Mesendoderm (in vitro differentiated cells): ENCODE measurements around the gene MMP19.

Experiments
- DNase-seq: peaks from one replicate; pipeline ENCODE4 v3.0.0; 2013
- H2AK5ac ChIP-seq: 2 replicates; pipeline ENCODE4 v1.6.1; 2013; ENCODE audit warnings: low read length, inconsistent platforms
- H2BK120ac ChIP-seq: 2 replicates; pipeline ENCODE4 v1.6.1; 2013; ENCODE audit warnings: low read depth, mild to moderate bottlenecking, low read length, moderate library complexity, mixed read lengths
- H2BK15ac ChIP-seq: replicated peaks from 2 replicates; pipeline ENCODE4 v1.6.1; 2013; ENCODE audit warnings: low read depth, mild to moderate bottlenecking, moderate library complexity
- H2BK5ac ChIP-seq: 2 replicates; pipeline ENCODE4 v1.6.1; 2013; ENCODE audit warnings: low read length, inconsistent platforms
- H3K18ac ChIP-seq: 2 replicates; pipeline ENCODE4 v1.6.1; 2013; ENCODE audit warnings: mild to moderate bottlenecking, low read length, mixed read lengths
- H3K23ac ChIP-seq: one replicate; pipeline ENCODE4 v1.6.1; 2013; ENCODE audit warnings: low read length
- H3K27ac ChIP-seq: 2 replicates; pipeline ENCODE4 v1.5.1; 2013; ENCODE audit warnings: low read depth, mild to moderate bottlenecking, inconsistent platforms, low read length, moderate library complexity
- H3K27me3 ChIP-seq: 2 replicates; pipeline ENCODE4 v1.6.1; 2013; ENCODE audit warnings: low read length, control low read depth, mild to moderate bottlenecking, inconsistent platforms; ENCODE audit not compliant: insufficient read depth, poor library complexity
- H3K36me3 ChIP-seq: 2 replicates; pipeline ENCODE4 v1.6.1; 2013; ENCODE audit warnings: low read length, inconsistent platforms; ENCODE audit not compliant: control insufficient read depth, insufficient read depth
- H3K4ac ChIP-seq: one replicate; pipeline ENCODE4 v1.6.1; 2013; ENCODE audit warnings: low read depth, mild to moderate bottlenecking, low read length, moderate library complexity
- H3K4me1 ChIP-seq: 2 replicates; pipeline ENCODE4 v1.6.1; 2013; ENCODE audit warnings: low read depth, low read length, inconsistent platforms; ENCODE audit not compliant: control insufficient read depth
- H3K4me2 ChIP-seq: 2 replicates; pipeline ENCODE4 v1.6.1; 2013; ENCODE audit warnings: low read length
- H3K4me3 ChIP-seq: 2 replicates; pipeline ENCODE4 v1.5.1; 2013; ENCODE audit warnings: mild to moderate bottlenecking, low read length
- H3K56ac ChIP-seq: one replicate; pipeline ENCODE4 v1.6.1; 2013; ENCODE audit warnings: low read length
- H3K79me1 ChIP-seq: 2 replicates; pipeline ENCODE4 v1.6.1; 2013; ENCODE audit warnings: low read length, inconsistent platforms
- H3K79me2 ChIP-seq: 2 replicates; pipeline ENCODE4 v1.6.1; 2013; ENCODE audit warnings: mild to moderate bottlenecking, low read length; ENCODE audit not compliant: control insufficient read depth, insufficient read depth
- H3K9ac ChIP-seq: 2 replicates; pipeline ENCODE4 v1.6.1; 2013; ENCODE audit warnings: low read length, inconsistent platforms
- H4K5ac ChIP-seq: one replicate; pipeline ENCODE4 v1.6.1; 2013; ENCODE audit warnings: low read length
- H4K8ac ChIP-seq: one replicate; pipeline ENCODE4 v1.6.1; 2013; ENCODE audit warnings: low read depth, mild to moderate bottlenecking, control low read depth, low read length, moderate library complexity
- WGBS: extraction: QIAGEN DNeasy Blood & Tissue Kit; methylation state at CpG from one replicate; pipeline ENCODE4 v1.1.7; 2013; ENCODE audit warnings: low lambda C conversion rate, missing lambda C conversion rate; ENCODE audit not compliant: insufficient coverage; ENCODE audit errors: extremely low coverage; 5-methylcytosine and 5-hydroxymethylcytosine counted together

MMP19 gene

DNA sequence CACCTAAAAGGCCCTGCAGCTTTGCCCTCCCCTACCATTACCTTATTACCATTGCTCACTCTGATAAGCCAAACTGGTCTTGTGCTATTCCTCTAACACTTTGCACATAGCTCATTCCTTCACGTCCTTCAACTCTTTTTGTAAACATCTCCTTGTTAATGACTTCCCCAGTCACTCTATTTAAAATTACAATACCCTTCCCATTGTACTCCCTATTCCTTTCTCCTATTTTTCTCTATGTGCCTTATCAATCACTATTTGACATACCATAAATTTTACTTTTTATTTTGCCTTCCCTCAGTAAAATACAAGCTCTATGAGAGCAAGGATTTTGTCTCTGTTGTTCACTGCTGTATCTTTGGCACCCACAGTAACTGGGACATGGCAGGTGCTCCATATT lies 30.6 kb downstream of the MMP19 start:
- H3K4me2 ChIP-seq: no peak overlapping the region
- H2AK5ac ChIP-seq: no peak overlapping the region
- no peak overlapping the region for H2BK15ac ChIP-seq
- no peak overlapping the region for H4K8ac ChIP-seq
- no peak overlapping the region for H3K27ac ChIP-seq
- H3K4ac ChIP-seq: no peak overlapping the region
- DNase-seq: no peak
- H3K36me3 ChIP-seq: no peaks in the 10 kb centered on the region
- peaks cover 4% of the 10 kb centered on the region for H3K4me1 ChIP-seq
- H4K5ac ChIP-seq: no peak overlapping the region
- H3K9ac ChIP-seq: no peak overlapping the region
- no peak overlapping the region for H3K18ac ChIP-seq
- H3K23ac ChIP-seq: no peak overlapping the region
- no peak overlapping the region for H3K4me3 ChIP-seq
- no CpG with 5 or more reads among the region's 1 CpG for WGBS
- H2BK120ac ChIP-seq: no peak overlapping the region
- no peak overlapping the region for H2BK5ac ChIP-seq
- H3K79me2 ChIP-seq: peaks cover 86% of the 10 kb centered on the region
- no peak overlapping the region for H3K56ac ChIP-seq
- peaks cover 3% of the 10 kb centered on the region for H3K79me1 ChIP-seq
- no peaks in the 10 kb centered on the region for H3K27me3 ChIP-seq

DNA sequence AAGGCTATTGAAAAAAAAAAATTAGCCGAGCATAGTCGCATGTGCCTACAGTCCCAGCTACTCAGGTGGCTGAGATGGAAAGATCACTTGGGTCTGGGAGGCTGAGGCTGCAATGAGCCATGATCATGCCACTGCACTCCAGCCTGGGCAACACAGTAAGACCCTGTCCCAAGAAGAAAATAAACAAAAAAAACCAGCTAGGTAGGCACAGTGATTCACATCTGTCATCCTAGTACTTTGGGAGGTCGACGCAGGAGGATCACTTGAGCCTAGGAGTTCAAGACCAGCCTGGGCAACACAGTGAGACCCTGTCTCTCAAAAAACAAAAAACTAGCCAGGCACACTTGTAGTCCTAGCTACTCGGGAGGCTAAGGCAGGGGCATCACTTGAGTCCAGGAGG lies 33.5 kb downstream of the MMP19 start:
- H3K9ac ChIP-seq: no peak overlapping the region
- H2BK5ac ChIP-seq: no peak overlapping the region
- no peak overlapping the region for H2BK15ac ChIP-seq
- peaks cover 3% of the 10 kb centered on the region for H3K79me1 ChIP-seq
- H4K5ac ChIP-seq: no peak overlapping the region
- H2BK120ac ChIP-seq: no peak overlapping the region
- H3K79me2 ChIP-seq: peaks cover 78% of the 10 kb centered on the region
- H3K23ac ChIP-seq: no peak overlapping the region
- H3K4me1 ChIP-seq: no peaks in the 10 kb centered on the region
- H4K8ac ChIP-seq: no peak overlapping the region
- no peak overlapping the region for H3K18ac ChIP-seq
- no peak overlapping the region for H3K4ac ChIP-seq
- no peaks in the 10 kb centered on the region for H3K27me3 ChIP-seq
- H3K56ac ChIP-seq: no peak overlapping the region
- DNase-seq: no peak
- WGBS: no CpG with 5 or more reads among the region's 5 CpGs
- no peak overlapping the region for H3K27ac ChIP-seq
- H3K4me2 ChIP-seq: no peak overlapping the region
- no peak overlapping the region for H2AK5ac ChIP-seq
- no peak overlapping the region for H3K4me3 ChIP-seq
- H3K36me3 ChIP-seq: no peaks in the 10 kb centered on the region

DNA sequence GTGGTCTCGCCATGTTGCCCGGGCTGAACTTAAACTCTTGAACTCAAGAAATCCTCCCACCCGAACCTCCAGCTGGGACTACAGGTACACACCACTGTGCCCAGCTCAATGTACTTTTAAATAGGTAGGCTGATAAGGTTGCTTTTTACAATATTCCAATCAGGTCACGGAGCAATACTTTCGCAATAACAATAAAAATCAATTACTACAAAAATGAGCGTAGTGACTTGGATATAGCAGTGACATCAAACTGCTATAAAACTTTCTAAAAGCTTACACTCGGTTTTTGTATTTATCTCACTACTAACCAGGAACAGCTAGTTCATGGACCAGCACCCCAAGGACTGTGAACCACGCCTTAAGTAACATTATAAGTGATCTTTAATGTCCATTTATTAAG lies 35.8 kb downstream of the MMP19 start:
- no peak overlapping the region for H2AK5ac ChIP-seq
- no peak overlapping the region for H3K56ac ChIP-seq
- no peak overlapping the region for H3K18ac ChIP-seq
- no peak for DNase-seq
- no peak overlapping the region for H3K4me2 ChIP-seq
- no peak overlapping the region for H2BK15ac ChIP-seq
- no peak overlapping the region for H4K8ac ChIP-seq
- H3K27ac ChIP-seq: no peak overlapping the region
- no peak overlapping the region for H3K4me3 ChIP-seq
- H3K27me3 ChIP-seq: no peaks in the 10 kb centered on the region
- H3K23ac ChIP-seq: no peak overlapping the region
- H4K5ac ChIP-seq: no peak overlapping the region
- no peak overlapping the region for H2BK120ac ChIP-seq
- H3K4me1 ChIP-seq: no peaks in the 10 kb centered on the region
- H3K79me1 ChIP-seq: peaks cover 3% of the 10 kb centered on the region
- H3K9ac ChIP-seq: no peak overlapping the region
- no CpG with 5 or more reads among the region's 8 CpGs for WGBS
- peaks cover 56% of the 10 kb centered on the region for H3K79me2 ChIP-seq
- H2BK5ac ChIP-seq: no peak overlapping the region
- no peak overlapping the region for H3K4ac ChIP-seq
- no peaks in the 10 kb centered on the region for H3K36me3 ChIP-seq

DNA sequence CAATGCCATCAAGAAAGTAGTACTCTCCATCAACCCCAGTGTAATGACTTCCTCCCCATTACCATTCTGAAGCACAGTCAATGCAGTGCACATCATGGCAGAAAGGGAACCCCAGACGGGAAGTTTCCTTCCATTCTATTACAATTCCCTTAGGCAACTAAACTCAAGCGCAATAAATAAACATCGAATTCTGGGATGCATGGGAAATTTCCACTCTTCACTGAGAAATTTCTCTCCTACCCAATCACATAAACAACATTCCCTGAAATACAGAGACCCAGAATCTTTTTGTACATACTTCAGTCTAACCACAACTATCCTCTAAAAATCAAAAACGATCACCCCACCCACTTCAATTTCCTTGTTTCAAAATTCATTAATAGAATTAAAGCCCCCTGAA lies 45.2 kb downstream of the MMP19 start:
- Histone ChIP-seq H4K5ac (no peak overlapping the region), H2BK5ac (no peak overlapping the region), H3K4me2 (no peak overlapping the region), H3K9ac (no peak overlapping the region), H3K4me3 (no peak overlapping the region), H4K8ac (no peak overlapping the region), H3K18ac (no peak overlapping the region), H3K56ac (no peak overlapping the region), H3K79me1 (peaks cover 2% of the 10 kb centered on the region), H3K4ac (no peak overlapping the region), H3K79me2 (no peaks in the 10 kb centered on the region), H2BK15ac (no peak overlapping the region), H3K23ac (no peak overlapping the region), H2BK120ac (no peak overlapping the region), H3K36me3 (peaks cover 2% of the 10 kb centered on the region), H3K4me1 (no peaks in the 10 kb centered on the region), H3K27me3 (no peaks in the 10 kb centered on the region), H3K27ac (no peak overlapping the region), H2AK5ac (no peak overlapping the region)
- WGBS: 100% methylated on average over 1 of the region's 4 CpGs
- DNase-seq: no peak

DNA sequence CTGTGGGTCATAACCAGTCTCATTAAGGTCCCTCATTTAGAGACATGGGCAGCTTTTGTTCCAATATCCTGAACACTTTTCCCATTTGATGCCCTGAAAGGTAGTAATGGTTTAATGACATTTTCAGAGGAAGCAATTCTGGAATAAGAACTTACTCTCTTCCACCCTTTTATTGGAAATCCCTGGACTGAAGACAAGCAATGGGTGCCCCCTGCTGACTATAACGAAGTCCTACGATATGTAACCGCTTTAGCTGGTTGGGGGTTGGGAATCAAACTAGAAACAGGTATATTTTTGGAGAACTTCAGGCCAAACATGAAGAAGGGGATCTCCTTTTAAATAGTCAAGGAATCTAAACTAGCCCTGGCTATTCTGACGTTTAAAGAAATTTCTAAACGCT lies 45.7 kb downstream of the MMP19 start:
- Histone ChIP-seq H2BK5ac (no peak overlapping the region), H3K27ac (no peak overlapping the region), H3K4me2 (no peak overlapping the region), H2BK120ac (no peak overlapping the region), H3K4me3 (no peak overlapping the region), H3K27me3 (no peaks in the 10 kb centered on the region), H3K79me2 (no peaks in the 10 kb centered on the region), H2BK15ac (no peak overlapping the region), H4K5ac (no peak overlapping the region), H2AK5ac (no peak overlapping the region), H3K56ac (no peak overlapping the region), H3K9ac (no peak overlapping the region), H3K4ac (no peak overlapping the region), H3K23ac (no peak overlapping the region), H3K79me1 (peaks cover 2% of the 10 kb centered on the region), H3K18ac (no peak overlapping the region), H4K8ac (no peak overlapping the region), H3K4me1 (no peaks in the 10 kb centered on the region), H3K36me3 (peaks cover 2% of the 10 kb centered on the region)
- DNase-seq: peak; percentile 65
- no CpG with 5 or more reads among the region's 5 CpGs for WGBS

DNA sequence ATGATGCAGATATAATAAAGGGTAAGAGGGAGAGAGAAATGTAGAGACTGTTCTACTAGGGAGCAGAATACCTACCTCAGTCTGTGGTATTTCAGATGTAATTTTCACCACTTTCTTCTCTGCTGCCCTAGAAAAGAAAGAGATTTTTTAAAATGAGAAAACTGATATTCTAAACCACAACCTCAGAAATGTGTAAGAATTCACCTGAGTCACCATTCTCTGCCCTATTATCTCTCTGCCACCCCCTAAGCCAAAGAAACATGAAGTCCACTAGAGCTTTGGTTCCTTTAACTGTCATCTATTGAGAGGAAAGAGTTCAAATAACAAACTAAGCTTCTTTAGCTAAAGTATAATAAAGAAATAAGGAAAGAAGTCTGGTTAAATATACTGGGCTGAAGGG lies 46.8 kb downstream of the MMP19 start:
- H3K79me2 ChIP-seq: no peaks in the 10 kb centered on the region
- no peak overlapping the region for H2AK5ac ChIP-seq
- no peak overlapping the region for H3K4ac ChIP-seq
- no peaks in the 10 kb centered on the region for H3K4me1 ChIP-seq
- peaks cover 2% of the 10 kb centered on the region for H3K79me1 ChIP-seq
- H3K23ac ChIP-seq: no peak overlapping the region
- no peak overlapping the region for H3K4me2 ChIP-seq
- H3K18ac ChIP-seq: no peak overlapping the region
- DNase-seq: no peak
- no peaks in the 10 kb centered on the region for H3K27me3 ChIP-seq
- H4K5ac ChIP-seq: no peak overlapping the region
- H3K27ac ChIP-seq: no peak overlapping the region
- H2BK5ac ChIP-seq: no peak overlapping the region
- H3K56ac ChIP-seq: no peak overlapping the region
- H3K36me3 ChIP-seq: peaks cover 2% of the 10 kb centered on the region
- H2BK120ac ChIP-seq: no peak overlapping the region
- H3K9ac ChIP-seq: no peak overlapping the region
- no peak overlapping the region for H2BK15ac ChIP-seq
- no peak overlapping the region for H3K4me3 ChIP-seq
- H4K8ac ChIP-seq: no peak overlapping the region
